ENCODE results near the gene KLRG1.

The KLRG1 gene

DNA sequence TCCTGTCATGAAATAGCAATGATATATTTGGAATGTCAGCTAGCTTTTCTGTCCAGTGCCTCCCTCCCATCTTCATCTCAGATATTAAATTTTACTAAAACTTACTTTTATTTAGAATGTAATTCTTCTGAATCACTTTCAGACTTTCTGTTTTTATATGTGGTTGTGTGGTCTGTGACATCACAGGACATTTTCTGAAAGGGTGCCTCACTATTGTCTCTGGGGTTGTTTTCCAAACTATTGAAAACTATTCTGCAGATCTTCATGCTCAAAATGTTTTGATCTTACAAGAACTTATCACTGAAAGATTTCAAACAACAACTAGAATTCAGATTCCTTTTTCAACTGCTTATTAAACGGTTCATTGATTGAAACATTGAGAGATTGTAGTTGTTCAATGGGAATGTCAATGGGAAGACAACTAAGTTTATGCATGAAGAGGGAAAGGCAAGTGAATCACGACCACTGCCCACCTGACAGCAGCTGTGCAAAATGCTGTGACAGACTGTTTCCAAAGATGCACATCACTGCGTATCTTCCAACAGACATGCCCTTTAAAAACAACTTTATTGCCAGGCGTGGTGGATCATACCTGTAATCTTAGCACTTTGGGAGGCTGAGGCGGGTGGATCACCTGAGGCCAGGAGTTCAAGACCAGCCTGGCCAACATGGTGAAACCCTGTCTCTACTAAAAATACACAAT lies 51.3 kb downstream of the KLRG1 start:
- DNase-seq (ENCODE audit: low spot score): no peak

DNA sequence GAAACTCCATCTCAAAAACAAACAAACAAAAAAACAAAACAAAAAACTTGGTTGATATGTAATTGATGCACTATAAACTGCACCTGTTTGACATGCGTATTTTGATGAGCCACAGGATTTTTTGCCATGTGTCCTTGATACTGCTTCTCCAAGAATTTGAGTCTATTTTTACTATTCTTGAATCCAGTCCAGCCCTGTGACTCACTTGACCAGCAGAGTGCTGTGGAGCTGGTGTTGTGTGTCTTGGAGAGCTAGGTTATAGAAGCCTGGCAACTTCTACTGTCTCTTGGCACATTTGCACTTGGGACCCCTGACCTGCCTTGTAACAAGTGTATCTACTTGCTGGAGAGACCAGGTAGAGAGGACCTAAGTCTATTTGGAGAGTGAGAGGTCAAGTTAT lies 52.0 kb downstream of the KLRG1 start:
- DNase-seq (ENCODE audit: low spot score): peak; percentile 64

- no peak for DNase-seq (ENCODE audit: low spot score)
Measured at GRCh38 chr12:9043766-9044165, 54.4 kb downstream of the KLRG1 start.

DNA sequence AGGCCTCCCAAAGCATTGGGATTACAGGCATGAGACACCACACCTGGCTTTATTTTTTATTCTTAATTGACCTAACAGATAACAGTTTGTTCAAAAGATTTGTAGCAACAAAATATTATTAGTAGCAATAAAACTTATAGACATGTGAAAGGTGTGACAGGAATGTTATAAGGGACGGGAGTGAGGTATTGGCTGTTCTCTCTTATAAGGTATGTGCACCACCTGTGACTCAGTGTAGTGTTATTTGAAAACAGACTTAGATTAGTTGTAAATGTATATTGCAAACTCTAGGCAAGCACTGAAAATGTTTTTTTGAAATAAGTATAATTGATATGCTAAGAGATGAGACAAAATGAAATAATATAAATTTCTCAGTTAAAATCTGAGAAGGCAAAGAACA lies 57.8 kb downstream of the KLRG1 start:
- no peak for DNase-seq (ENCODE audit: low spot score)

GRCh38 chr12:9048930-9049329 lies 59.6 kb downstream of the KLRG1 start:
- no peak for DNase-seq (ENCODE audit: low spot score)

GRCh38 chr12:9049520-9050133 lies 60.3 kb downstream of the KLRG1 start:
- peak; percentile 45 for DNase-seq (ENCODE audit: low spot score)

- no peak for DNase-seq (ENCODE audit: low spot score)
Measured at GRCh38 chr12:9050521-9051157, 61.3 kb downstream of the KLRG1 start.

- no peak for DNase-seq (ENCODE audit: low spot score)
Measured at GRCh38 chr12:9051158-9051550, 61.8 kb downstream of the KLRG1 start.

DNA sequence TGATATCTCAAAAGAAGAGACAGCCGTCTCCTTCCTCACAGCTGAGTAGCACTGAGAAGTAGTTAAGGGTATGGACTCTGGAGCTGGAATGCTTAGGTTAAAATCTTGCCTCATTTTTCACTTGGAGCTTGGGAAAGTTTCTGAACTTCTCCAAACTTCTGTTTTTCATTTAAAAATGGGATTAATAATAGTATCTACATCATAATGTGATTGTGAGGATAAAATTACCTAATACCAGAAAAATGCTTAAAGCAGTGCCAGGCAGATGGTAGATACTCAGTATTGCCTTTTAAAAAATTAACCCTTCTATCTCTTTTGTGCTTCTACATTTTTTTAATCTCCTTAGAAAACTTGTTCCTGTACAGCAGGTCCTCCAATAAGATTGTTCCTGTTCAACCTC lies 63.3 kb downstream of the KLRG1 start:
- DNase-seq (ENCODE audit: low spot score): no peak

All from AG20443 (cell line).